AG04449 (cell line): ENCODE measurements around the gene EVA1A.

Source experiments
- CTCF ChIA-PET: fragments of 350-600 bp; formaldehyde crosslinking; extraction: SDS; loops from one replicate; lab custom pipeline; 2021; ENCODE audit warnings: antibody characterized with exemption; lab: Yijun Ruan, JAX
- POLR2A ChIA-PET: fragments of 400-600, 350-600 bp; formaldehyde crosslinking; extraction: SDS; loops from one replicate; lab custom pipeline; 2020; ENCODE audit warnings: antibody characterized with exemption, inconsistent platforms; lab: Yijun Ruan, JAX
- DNase-seq: peaks from one replicate; pipeline ENCODE4 v3.0.0-alpha.2; 2010; ENCODE audit warnings: low read depth, low spot score
- H3K4me3 ChIP-seq: 2 replicates; pipeline ENCODE4 v1.5.1; 2011; ENCODE audit warnings: low read depth, mild to moderate bottlenecking, control low read depth, low read length
- TF ChIP-seq, protein P1 (sequence below): IDR thresholded peaks from one replicate; pipeline ENCODE4 v1.5.1; 2011; ENCODE audit warnings: mild to moderate bottlenecking, moderate library complexity, low read length, control low read depth, inconsistent platforms; ENCODE audit not compliant: insufficient read depth; ENCODE audit errors: missing control alignments

EVA1A gene

GRCh38 chr2:75453384-75454240 lies 107.1 kb downstream of the EVA1A start:
- no peak for DNase-seq
- ChIA-PET POLR2A (interaction anchor here (0.7 kb wide), 1 partner anchor 162 kb away, joined by 3 read pairs; no protein-coding TSS in a partner anchor), CTCF (interaction anchor here (0.7 to 2.5 kb wide), 5 partner anchors 13 to 184 kb away, joined by 3 to 9 read pairs (median 3); no protein-coding TSS in a partner anchor)
- TF ChIP-seq, protein P1, sequence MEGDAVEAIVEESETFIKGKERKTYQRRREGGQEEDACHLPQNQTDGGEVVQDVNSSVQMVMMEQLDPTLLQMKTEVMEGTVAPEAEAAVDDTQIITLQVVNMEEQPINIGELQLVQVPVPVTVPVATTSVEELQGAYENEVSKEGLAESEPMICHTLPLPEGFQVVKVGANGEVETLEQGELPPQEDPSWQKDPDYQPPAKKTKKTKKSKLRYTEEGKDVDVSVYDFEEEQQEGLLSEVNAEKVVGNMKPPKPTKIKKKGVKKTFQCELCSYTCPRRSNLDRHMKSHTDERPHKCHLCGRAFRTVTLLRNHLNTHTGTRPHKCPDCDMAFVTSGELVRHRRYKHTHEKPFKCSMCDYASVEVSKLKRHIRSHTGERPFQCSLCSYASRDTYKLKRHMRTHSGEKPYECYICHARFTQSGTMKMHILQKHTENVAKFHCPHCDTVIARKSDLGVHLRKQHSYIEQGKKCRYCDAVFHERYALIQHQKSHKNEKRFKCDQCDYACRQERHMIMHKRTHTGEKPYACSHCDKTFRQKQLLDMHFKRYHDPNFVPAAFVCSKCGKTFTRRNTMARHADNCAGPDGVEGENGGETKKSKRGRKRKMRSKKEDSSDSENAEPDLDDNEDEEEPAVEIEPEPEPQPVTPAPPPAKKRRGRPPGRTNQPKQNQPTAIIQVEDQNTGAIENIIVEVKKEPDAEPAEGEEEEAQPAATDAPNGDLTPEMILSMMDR = no peak
- H3K4me3 ChIP-seq = no peak overlapping the region

- DNase-seq = no peak
- ChIA-PET POLR2A (no interaction called here), CTCF (interaction anchor here (1.4 to 1.6 kb wide), 2 partner anchors 15 to 19 kb away, joined by 3 read pairs; no protein-coding TSS in a partner anchor)
- no peak overlapping the region for H3K4me3 ChIP-seq
- TF ChIP-seq, protein P1 = no peak
Measured at GRCh38 chr2:75450068-75450467, 110.7 kb downstream of the EVA1A start.

- no peak for DNase-seq
- TF ChIP-seq, protein P1 = no peak
- H3K4me3 ChIP-seq = no peak overlapping the region
- ChIA-PET CTCF (interaction anchor here (1.0 to 2.6 kb wide), 3 partner anchors 17 to 161 kb away, joined by 4 to 10 read pairs (median 8); no protein-coding TSS in a partner anchor), POLR2A (no interaction called here)
Measured at GRCh38 chr2:75447176-75447575, 113.6 kb downstream of the EVA1A start.
